ENCODE results near the gene LYPD8.

LYPD8 gene

GRCh38 chr1:248788327-248788726, 32.8 kb upstream of the LYPD8 start:
- TF ChIP-seq FOXM1 (IDR thresholded peaks at IDR 0.05; ENCODE audit: borderline replicate concordance, low read depth) (no peak), MAX (IDR thresholded peaks at IDR 0.05) (no peak)

DNA sequence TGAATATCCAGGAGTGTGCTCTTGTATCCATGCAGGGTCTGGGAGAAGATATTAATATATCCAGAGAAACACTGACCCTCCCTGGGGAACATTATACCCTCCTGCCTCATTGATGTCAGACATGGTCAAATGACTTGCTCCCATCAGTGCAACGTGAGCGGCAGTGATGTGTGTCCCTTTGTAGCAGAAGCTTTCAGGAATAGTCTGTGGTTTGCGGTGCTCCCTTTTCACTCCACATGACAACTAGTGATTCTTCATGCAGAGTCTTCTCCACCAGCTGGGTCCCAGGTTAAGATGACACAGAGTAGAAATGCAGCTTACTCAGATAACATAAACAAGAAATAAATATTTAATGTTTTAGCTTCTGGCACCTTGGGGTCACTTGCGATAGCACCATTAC, 31.9 kb upstream of the LYPD8 start:
- no peak for TF ChIP-seq MAX (IDR thresholded peaks at IDR 0.05)
- TF ChIP-seq CREB1 (IDR thresholded peaks at IDR 0.05; ENCODE audit: low read depth) = no peak
- no peak for TF ChIP-seq CEBPB (IDR thresholded peaks at IDR 0.05)
- TF ChIP-seq RAD21 (IDR thresholded peaks at IDR 0.05; ENCODE audit: low read depth) = no peak
- no peak for TF ChIP-seq ZBTB7A (IDR thresholded peaks at IDR 0.05; ENCODE audit: low read depth)
- TF ChIP-seq USF1 (IDR thresholded peaks at IDR 0.05) = no peak
- TF ChIP-seq FOXM1 (IDR thresholded peaks at IDR 0.05; ENCODE audit: borderline replicate concordance, low read depth) = no peak

- TF ChIP-seq TCF12 (IDR thresholded peaks at IDR 0.05; ENCODE audit: low read depth) (no peak), MAX (IDR thresholded peaks at IDR 0.05) (no peak), YY1 (IDR thresholded peaks at IDR 0.05; ENCODE audit: low read depth) (no peak), USF1 (IDR thresholded peaks at IDR 0.05) (no peak), CREB1 (IDR thresholded peaks at IDR 0.05; ENCODE audit: low read depth) (no peak), EGR1 (IDR thresholded peaks at IDR 0.05) (no peak), TEAD4 (IDR thresholded peaks at IDR 0.05) (no peak)
These were observed 30.6 kb upstream of the LYPD8 start for GRCh38 chr1:248786156-248786555.

DNA sequence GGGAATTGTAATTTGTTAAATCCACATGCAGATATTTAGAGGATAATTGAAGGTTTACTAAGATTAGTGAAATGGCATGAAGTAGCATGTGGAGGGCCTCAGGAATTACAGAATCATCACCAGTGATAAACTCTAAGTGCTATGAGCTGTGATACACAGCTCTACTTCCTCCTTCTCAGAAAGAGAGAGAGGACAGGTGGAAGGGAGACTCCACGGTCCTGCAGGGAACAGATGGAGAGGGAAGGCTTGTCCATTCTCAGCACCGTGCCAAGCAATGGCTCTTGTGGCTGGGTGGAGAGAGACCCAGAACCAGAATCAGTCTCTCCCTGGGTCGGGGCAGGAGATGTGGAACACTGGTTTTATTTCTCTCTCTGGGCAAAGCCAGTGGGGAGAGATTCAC, 27.8 kb upstream of the LYPD8 start:
- no peak for TF ChIP-seq MAX (IDR thresholded peaks at IDR 0.05)
- TF ChIP-seq ZBTB7A (IDR thresholded peaks at IDR 0.05; ENCODE audit: low read depth) = no peak
- no peak for TF ChIP-seq USF1 (IDR thresholded peaks at IDR 0.05)

GRCh38 chr1:248782416-248783141, 27.0 kb upstream of the LYPD8 start:
- TF ChIP-seq TAF1 (IDR thresholded peaks at IDR 0.05; ENCODE audit: low read depth) (no peak), CREB1 (IDR thresholded peaks at IDR 0.05; ENCODE audit: low read depth) (no peak), CEBPB (IDR thresholded peaks at IDR 0.05) (no peak), USF1 (IDR thresholded peaks at IDR 0.05) (no peak), YY1 (IDR thresholded peaks at IDR 0.05; ENCODE audit: low read depth) (no peak), ZBTB7A (IDR thresholded peaks at IDR 0.05; ENCODE audit: low read depth) (no peak), TCF12 (IDR thresholded peaks at IDR 0.05; ENCODE audit: low read depth) (no peak), TEAD4 (IDR thresholded peaks at IDR 0.05) (no peak), EP300 (IDR thresholded peaks at IDR 0.05; ENCODE audit: borderline replicate concordance) (no peak), MAX (IDR thresholded peaks at IDR 0.05) (no peak), FOXM1 (IDR thresholded peaks at IDR 0.05; ENCODE audit: borderline replicate concordance, low read depth) (no peak), NFIC (IDR thresholded peaks at IDR 0.05) (no peak), RAD21 (IDR thresholded peaks at IDR 0.05; ENCODE audit: low read depth) (no peak), EGR1 (IDR thresholded peaks at IDR 0.05) (no peak)
- TF ChIP-seq, protein P1, sequence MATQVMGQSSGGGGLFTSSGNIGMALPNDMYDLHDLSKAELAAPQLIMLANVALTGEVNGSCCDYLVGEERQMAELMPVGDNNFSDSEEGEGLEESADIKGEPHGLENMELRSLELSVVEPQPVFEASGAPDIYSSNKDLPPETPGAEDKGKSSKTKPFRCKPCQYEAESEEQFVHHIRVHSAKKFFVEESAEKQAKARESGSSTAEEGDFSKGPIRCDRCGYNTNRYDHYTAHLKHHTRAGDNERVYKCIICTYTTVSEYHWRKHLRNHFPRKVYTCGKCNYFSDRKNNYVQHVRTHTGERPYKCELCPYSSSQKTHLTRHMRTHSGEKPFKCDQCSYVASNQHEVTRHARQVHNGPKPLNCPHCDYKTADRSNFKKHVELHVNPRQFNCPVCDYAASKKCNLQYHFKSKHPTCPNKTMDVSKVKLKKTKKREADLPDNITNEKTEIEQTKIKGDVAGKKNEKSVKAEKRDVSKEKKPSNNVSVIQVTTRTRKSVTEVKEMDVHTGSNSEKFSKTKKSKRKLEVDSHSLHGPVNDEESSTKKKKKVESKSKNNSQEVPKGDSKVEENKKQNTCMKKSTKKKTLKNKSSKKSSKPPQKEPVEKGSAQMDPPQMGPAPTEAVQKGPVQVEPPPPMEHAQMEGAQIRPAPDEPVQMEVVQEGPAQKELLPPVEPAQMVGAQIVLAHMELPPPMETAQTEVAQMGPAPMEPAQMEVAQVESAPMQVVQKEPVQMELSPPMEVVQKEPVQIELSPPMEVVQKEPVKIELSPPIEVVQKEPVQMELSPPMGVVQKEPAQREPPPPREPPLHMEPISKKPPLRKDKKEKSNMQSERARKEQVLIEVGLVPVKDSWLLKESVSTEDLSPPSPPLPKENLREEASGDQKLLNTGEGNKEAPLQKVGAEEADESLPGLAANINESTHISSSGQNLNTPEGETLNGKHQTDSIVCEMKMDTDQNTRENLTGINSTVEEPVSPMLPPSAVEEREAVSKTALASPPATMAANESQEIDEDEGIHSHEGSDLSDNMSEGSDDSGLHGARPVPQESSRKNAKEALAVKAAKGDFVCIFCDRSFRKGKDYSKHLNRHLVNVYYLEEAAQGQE (IDR thresholded peaks at IDR 0.05; ENCODE audit: low read depth) = no peak

GRCh38 chr1:248779350-248779749, 23.8 kb upstream of the LYPD8 start:
- TF ChIP-seq TAF1 (IDR thresholded peaks at IDR 0.05; ENCODE audit: low read depth) (no peak), NFIC (IDR thresholded peaks at IDR 0.05) (no peak), USF1 (IDR thresholded peaks at IDR 0.05) (no peak), EGR1 (IDR thresholded peaks at IDR 0.05) (no peak), MAX (IDR thresholded peaks at IDR 0.05) (no peak), CEBPB (IDR thresholded peaks at IDR 0.05) (no peak), FOXM1 (IDR thresholded peaks at IDR 0.05; ENCODE audit: borderline replicate concordance, low read depth) (no peak), RAD21 (IDR thresholded peaks at IDR 0.05; ENCODE audit: low read depth) (no peak)

All from Ishikawa (cell line).